NCI-H526 treated with DMSO at 0.1 percent for 48 hours (cell line): ENCODE results near the gene RGS7BP.
"Not testable (repeated sequence)": the region's sequence is repeated elsewhere in the genome, so short reads cannot be mapped to it uniquely, and the experiment has no call there.

ENCODE experiments used
- DNase-seq: peaks from one replicate; lab custom pipeline; 2025; lab: John Stamatoyannopoulos, UW

RGS7BP gene

GRCh38 chr5:64558641-64559040 lies 52.8 kb downstream of the RGS7BP start:
- not testable (repeated sequence) for DNase-seq

GRCh38 chr5:64566310-64566916 lies 60.6 kb downstream of the RGS7BP start:
- DNase-seq: peak; percentile 6

DNA sequence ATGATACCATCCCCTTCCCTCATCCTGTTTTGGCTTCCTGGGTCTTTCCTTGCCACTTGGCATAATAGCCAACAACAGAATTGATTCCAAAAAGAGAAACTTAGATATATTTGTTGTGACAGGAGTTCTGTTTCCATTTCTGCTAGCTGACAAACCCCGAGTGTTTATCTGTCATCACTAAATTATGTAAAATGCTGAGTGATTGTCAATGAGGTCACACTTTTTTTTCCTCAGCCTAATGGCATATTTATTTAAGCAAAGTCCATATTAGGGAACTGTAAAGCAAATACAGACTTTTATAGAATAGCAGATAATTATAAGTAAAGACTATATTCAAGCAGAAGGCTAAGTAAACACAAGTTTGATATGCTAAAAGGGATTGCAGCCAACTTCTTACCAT lies 64.0 kb downstream of the RGS7BP start:
- no peak for DNase-seq

DNA sequence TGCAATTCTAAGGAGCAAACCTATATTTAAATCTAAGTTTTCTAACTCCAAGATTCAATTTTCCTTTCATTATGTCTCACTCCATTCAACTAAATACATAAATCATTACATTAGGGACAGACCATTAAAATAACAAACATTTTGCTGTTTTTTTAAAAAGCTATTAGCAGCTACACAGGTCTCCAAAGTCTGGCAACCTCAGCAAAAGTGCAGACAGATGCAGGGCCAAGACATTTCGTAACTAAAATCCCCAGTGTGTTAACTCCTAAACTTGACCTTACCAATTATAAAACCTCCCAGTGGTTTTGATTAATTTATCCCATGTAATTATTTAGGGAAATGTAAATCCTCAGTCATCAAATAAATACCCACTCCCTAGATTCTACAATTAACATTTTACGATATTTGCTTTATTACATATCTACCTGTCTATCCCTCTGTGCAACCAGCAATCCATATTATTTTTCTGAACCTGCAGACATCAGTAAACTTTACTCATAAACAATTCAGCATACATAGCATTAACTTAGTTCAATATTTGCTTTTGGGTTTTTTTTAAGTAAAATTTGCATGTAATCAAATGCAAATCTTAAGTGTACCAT lies 64.7 kb downstream of the RGS7BP start:
- peak; percentile 36 for DNase-seq

- no peak for DNase-seq
Observed at GRCh38 chr5:64575561-64575960, 69.7 kb downstream of the RGS7BP start.

- no peak for DNase-seq
Observed at GRCh38 chr5:64576250-64576649, 70.4 kb downstream of the RGS7BP start.

- DNase-seq: no peak
Observed at GRCh38 chr5:64585646-64586045, 79.8 kb downstream of the RGS7BP start.

DNA sequence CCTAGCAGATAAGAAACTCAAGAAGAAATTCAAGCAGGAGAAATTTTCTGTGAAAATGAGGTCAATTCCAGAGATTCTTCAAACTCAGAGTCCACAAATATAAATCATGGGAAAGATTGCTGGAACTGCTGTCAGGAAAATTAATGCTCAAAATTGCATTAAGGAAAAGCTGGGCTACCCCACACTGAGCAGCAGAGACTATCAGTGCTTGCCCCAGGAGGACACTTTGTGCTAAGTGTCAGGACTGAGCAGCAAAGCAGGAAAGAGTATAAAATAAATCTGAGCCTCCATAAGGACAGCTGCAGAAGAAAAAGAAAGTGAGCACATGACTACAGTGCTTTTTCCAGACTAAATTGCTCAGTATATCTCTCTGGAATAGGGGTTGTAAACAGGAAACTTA lies 81.6 kb downstream of the RGS7BP start:
- DNase-seq: no peak

GRCh38 chr5:64592730-64593341 lies 87.0 kb downstream of the RGS7BP start:
- DNase-seq: no peak

DNA sequence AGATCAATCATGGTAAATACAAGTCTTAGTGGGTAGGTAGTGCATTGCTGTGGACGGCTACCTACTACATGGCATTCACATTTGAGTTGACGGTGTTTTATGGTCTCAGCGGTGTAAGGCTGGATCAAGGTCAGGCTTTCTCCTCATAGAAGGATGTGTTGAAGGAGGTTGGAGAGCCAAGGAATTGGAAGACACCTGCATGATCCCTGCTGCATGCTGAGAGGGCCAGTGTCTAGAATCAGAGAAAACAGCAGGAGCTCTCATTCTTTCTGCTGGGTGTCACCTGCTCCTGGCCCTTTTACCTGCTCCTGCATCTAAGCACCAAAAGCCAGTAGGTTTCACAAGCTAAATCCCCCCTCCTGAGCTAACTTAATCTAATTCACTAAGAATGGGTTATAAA lies 88.2 kb downstream of the RGS7BP start:
- DNase-seq: no peak

DNA sequence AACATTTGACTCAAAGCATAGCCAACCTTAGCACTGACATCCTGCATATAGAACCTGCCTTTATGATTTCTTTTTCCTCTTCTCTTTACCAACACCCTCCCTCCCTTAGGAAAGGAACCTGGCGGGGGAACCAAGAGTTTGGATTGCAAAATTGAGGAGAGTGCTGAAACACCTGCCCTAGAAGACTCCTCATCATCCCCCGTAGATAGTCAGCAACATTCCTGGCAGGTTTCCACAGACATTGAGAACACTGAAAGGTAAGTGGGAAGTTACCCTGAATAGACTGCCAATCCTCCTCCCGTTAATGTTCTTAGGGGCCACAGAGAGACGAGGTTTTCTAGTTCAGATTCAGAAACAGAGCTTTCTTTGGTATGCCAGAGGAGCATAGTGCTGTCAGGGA lies 88.8 kb downstream of the RGS7BP start:
- no peak for DNase-seq

DNA sequence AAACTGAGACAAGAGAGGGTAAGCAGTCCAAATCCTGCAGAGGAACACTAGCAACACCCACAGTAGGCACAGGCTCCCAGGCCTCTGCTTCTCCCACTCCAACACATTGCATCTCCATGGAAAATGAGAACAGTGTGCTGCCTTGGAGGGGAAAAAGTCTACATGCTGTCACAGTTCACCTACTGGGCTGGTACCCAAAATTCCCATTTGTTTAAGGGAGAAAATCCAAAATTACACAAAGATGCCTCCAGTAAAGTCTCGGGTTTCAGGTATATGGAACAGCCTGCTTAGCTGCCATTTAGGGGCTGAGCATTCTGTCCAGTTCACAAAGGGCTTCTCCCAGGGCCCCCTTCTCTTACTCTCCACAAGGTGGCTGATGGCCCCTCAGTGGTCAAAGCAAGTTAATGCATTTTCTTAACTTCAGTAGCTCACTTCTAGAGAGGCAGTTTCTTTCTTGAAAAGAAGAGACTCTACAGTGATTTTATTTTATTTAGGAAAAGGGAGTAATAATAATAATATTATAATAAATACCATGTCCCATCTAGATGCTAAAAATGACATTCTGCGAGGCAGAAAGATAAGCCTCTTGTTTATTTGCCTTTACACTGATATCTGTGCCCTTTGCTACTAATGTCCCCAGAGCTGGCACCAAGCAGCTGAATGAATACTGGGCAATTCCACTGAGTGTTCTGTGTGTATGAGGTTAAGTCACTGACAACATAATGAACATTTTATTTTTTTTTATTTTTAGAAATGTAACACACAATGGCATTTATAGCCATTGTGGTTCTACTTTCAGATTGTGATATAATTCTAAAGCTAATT lies 89.4 kb downstream of the RGS7BP start:
- DNase-seq: no peak

GRCh38 chr5:64599226-64599625 lies 93.4 kb downstream of the RGS7BP start:
- no peak for DNase-seq

- DNase-seq: no peak
Observed at GRCh38 chr5:64603676-64604075, 97.9 kb downstream of the RGS7BP start.

DNA sequence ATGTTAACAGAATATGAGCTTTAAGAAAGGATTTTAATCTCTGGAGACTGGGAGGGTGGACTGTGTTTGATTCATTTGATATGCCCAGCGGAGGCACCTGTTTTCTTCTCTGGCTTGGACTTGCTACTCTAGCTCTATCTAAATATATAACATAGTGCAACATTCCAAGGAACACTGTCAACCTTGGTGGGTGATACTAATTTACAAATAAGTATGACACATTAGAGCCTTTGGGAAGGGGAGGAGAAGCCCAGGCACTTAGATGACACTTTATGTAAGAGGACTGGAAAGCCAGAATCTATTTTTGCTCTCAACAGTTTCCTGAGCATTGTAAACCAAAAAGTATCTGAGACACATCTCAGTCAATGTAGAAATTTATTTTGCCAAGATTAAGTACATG lies 101.1 kb downstream of the RGS7BP start:
- no peak for DNase-seq

GRCh38 chr5:64612344-64612961 lies 106.6 kb downstream of the RGS7BP start:
- peak; percentile 23 for DNase-seq

GRCh38 chr5:64615895-64616294 lies 110.1 kb downstream of the RGS7BP start:
- DNase-seq: no peak

DNA sequence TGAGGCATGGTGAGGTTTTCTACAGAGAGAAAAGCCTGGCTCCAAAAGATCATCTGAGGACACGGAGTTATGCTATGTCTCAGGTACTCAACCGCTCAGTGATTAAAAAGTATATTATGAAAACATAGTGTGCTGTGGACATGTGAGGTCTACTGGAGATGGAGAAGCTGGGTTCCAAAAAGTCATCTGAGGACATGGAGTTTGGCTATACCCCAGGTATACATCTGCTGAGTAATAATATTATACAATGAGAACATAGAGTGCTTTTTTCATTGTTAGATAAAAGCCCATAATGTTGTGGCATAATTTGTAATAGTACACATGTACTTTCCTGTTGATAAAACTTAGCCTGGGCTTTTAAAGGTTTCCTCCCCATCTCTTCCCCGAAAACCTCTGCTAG lies 113.8 kb downstream of the RGS7BP start:
- no peak for DNase-seq

GRCh38 chr5:64622991-64623390 lies 117.2 kb downstream of the RGS7BP start:
- no peak for DNase-seq

GRCh38 chr5:64625678-64626077 lies 119.9 kb downstream of the RGS7BP start:
- DNase-seq: no peak

DNA sequence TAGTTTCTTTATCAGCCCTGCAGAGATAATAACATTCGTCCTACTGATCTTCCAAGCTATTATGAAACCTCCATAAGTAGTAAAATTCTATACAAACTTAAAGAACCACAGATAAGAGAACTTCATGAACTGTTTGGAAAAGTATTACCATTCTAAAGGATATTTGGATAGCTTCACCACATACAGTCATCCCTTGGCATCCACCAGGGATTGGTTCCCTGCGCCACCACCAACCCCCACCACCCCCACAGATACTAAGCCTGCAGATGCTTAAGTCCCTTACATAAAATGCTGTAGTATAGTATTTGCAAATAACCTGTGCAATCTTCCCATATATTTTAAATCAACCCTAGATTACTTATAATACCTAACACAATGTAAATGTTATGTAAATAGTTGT lies 123.1 kb downstream of the RGS7BP start:
- DNase-seq: no peak

DNA sequence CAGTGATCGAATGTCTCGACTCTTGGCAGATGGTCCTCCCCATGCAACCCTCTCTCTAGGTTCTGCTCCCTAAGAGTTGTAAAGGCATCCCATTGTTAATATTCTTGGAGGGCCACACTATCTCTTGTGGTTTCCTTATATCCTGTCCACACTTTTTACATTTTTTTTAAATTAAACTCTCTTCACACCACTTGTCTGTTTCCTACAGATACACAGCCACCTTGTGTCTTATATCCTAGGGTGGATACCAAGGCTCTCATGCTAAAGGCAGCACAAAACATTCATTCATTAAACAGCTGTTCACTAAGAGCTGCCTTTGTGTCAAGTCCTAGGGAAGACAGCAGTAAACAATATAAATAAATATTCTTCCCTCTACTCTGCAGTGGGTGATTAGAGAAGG lies 124.0 kb downstream of the RGS7BP start:
- no peak for DNase-seq
